Measurements from ENCODE around the gene MPIG6B. TPM values are rescaled to one million over a fixed set of nuclear protein-coding genes. Genes with fewer than 3 reads are reported as not detected.

MPIG6B gene
- total RNA-seq, 1 experiment from 2014 or later = not detected

- Histone ChIP-seq H3K4me1 (ENCODE audit: insufficient read depth, low read length) (peaks cover 8% of the 10 kb centered on the region), H3K18ac (ENCODE audit: insufficient read length, low read depth, low read length) (no peak overlapping the region), H2BK5ac (ENCODE audit: insufficient read length, low read length) (no peak overlapping the region), H4K5ac (ENCODE audit: insufficient read length, low read depth, low read length) (no peak overlapping the region), H3T11ph (ENCODE audit: low read length) (no peak overlapping the region), H3K4ac (ENCODE audit: low read depth, low read length) (no peak overlapping the region), H3K23ac (ENCODE audit: insufficient read length, low read depth, low read length) (no peak overlapping the region), H3K14ac (ENCODE audit: insufficient read depth, low read length) (no peak overlapping the region), H3K23me2 (ENCODE audit: insufficient read length, low read depth, low read length, poor library complexity, severe bottlenecking) (peaks cover 12% of the 10 kb centered on the region), H2BK20ac (ENCODE audit: low read depth, low read length, poor library complexity, severe bottlenecking) (no peak overlapping the region), H3K56ac (ENCODE audit: insufficient read length, low read depth, low read length) (no peak overlapping the region), H2AK5ac (ENCODE audit: insufficient read length, low read length) (no peak overlapping the region), H3K79me1 (ENCODE audit: insufficient read depth, low read depth, low read length, poor library complexity, severe bottlenecking) (no peaks in the 10 kb centered on the region), H3K9me3 (ENCODE audit: control insufficient read depth, low read depth, low read length) (no peaks in the 10 kb centered on the region), H4K91ac (ENCODE audit: insufficient read length, low read depth, low read length) (no peak overlapping the region), H4K8ac (replicated peaks; ENCODE audit: insufficient read length, low read depth, low read length) (no peak overlapping the region), H3K9ac (ENCODE audit: extremely low read depth, insufficient read length, low read length) (no peak overlapping the region), H3K4me2 (ENCODE audit: insufficient read depth, insufficient read length, low read length) (no peak overlapping the region), H3K79me2 (ENCODE audit: insufficient read depth, low read length) (no peaks in the 10 kb centered on the region), H2AFZ (ENCODE audit: low read length) (no peak overlapping the region), H2BK15ac (ENCODE audit: low read depth, low read length) (no peak overlapping the region), H3K27me3 (ENCODE audit: insufficient read depth, low read length) (no peaks in the 10 kb centered on the region), H2BK120ac (ENCODE audit: low read depth, low read length, poor library complexity, severe bottlenecking) (no peak overlapping the region), H4K20me1 (ENCODE audit: control insufficient read depth, insufficient read depth, insufficient read length) (no peaks in the 10 kb centered on the region), H2BK12ac (ENCODE audit: insufficient read length, low read depth, low read length) (no peak overlapping the region), H3K27ac (ENCODE audit: insufficient read length, low read depth, low read length) (no peak overlapping the region)
- Mint-ChIP-seq H3K36me3 (ENCODE audit: insufficient read depth in 1 of 3, low read depth in 3 of 3) (peaks cover 12 to 37% (median 17%) of the 10 kb centered on the region in 3 experiments), H3K27me3 (ENCODE audit: low read depth) (no peaks in the 10 kb centered on the region), H3K27ac (no peak overlapping the region), H3K9me3 (no peaks in the 10 kb centered on the region), H3K4me3 (0 out of 5 replicates have a peak overlapping the region, but pooled peaks of 1 of the 2 experiments have one; percentile 5), H3K4me1 (peaks cover 38 to 54% of the 10 kb centered on the region in 2 experiments)
- no peak for TF ChIP-seq CTCF (conservative IDR thresholded peaks at IDR 0.05)
- no CpG with 5 or more reads among the region's 2 CpGs for WGBS (ENCODE audit: extremely low coverage, insufficient read length, low lambda C conversion rate)
- no peak for DNase-seq
Measured at GRCh38 chr6:31741815-31742214, 18.6 kb downstream of the MPIG6B start.
